ENCODE results near the gene CORO1C. TPM values are rescaled to one million over a fixed set of nuclear protein-coding genes. Genes with fewer than 3 reads are reported as not detected.

Gene CORO1C
- 160 to 198 TPM (median 178 TPM) in 5 replicates for total RNA-seq (2022; extraction: Qiagen RNA extraction)

DNA sequence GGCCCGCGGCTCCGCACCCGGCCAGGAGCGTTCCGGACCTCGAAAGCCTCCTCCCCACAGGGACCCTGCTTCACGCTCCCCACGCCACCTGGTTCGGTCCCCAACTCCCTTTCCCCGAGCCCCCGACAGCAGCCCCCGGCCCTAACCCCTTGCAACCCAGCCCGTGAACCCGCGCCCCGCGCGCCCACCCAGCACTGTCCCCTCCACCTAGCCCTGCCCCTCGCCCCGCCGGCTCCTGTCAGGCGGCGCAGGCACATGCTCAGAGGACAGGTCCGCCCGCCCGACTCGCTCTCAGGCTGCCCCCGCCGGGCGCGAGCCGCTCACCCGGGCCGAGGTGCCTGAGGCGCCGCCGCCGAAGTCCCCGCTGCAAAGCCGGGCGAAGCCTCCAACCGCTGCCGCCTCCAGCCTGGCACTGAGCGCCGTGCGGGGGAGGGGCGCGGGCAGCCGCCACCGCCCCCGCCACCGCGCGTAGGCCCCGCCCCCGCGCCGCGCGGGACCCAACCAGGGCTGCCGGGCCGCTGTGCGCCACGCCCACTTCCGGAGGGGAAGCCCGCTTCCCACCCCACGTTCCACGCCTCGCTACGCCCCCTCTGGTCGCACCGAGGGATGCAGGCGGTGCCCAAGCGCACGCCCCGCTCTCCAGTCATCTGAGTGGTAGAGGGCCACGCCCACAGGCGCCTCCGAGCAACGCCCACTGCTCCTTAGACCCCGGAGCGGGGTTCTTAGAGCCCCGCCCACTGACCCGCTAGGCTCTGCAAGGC lies at the start of gene CORO1C:
TSS of gene CORO1C (minus strand) at position 414 of the 761 bp plus-strand sequence. CDS start 30,200 bp downstream, outside the sequence.

DNA sequence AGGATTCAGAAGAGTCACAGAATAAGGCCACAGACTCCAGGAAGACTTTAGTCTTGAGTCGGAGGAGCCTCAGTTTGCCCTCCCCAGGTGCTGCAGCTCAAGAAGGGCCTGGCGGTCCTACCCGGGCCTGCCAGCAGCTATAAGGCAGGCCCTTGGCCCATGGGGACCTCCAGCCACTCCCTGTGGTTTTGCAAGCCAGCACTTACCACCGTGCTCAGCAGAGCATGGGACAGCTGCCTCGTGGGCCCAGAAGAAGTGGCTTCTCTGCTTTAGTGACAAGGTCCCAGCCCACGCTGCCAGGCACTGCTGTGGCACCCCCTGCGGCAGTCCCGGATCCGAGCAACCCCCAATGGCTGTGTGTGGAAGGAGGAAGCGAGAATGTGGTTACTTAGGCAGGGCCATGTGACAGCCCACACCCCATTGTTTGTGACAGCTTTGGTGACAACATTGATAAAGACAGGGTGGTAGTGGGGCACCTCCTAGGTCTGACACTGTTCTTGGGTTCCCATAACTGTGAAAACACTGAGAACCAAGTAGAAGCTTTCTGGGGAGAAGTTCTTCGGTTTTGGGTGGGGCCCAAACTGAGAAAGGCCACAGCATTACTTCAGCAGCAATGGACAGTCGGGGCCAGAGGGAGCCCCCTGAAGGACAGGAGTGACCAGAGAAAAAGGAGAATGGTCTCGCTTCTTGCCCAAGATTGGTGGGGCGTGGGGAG lies 97.6 kb downstream of the CORO1C start, which contains the start of gene SELPLG:
TSS of gene SELPLG (minus strand) at position 361 of the 715 bp plus-strand sequence. CDS start 9,587 bp downstream, outside the sequence.

GRCh38 chr12:108597559-108598471 lies 133.5 kb downstream of the CORO1C start, which contains the start of gene TMEM119:
Gene TMEM119, minus strand, starts transcription at chr12:108598084. Its CDS starts 5,701 bp downstream, at chr12:108592383.

Other genes starting within 250 kb of the CORO1C start
- gene FICD, start 216.2 kb downstream of the CORO1C start, total RNA-seq (2022; extraction: Qiagen RNA extraction), result 2.6 to 3.3 TPM (median 3.1 TPM) in 5 replicates
- 39.8 to 46.1 TPM (median 41.7 TPM) in 5 replicates for gene SART3, start 170.3 kb downstream of the CORO1C start, total RNA-seq (2022; extraction: Qiagen RNA extraction)
- 91.6 to 111 TPM (median 97.2 TPM) in 5 replicates for gene ISCU, start 168.9 kb downstream of the CORO1C start, total RNA-seq (2022; extraction: Qiagen RNA extraction)
- gene TMEM119, start 133.4 kb downstream of the CORO1C start, total RNA-seq (2022; extraction: Qiagen RNA extraction), result 0.02 to 0.09 TPM (median 0.07 TPM) in 5 replicates
- gene SELPLG, start 97.6 kb downstream of the CORO1C start, total RNA-seq (2022; extraction: Qiagen RNA extraction), result 0.63 to 1.4 TPM (median 0.83 TPM) in 5 replicates
- 15.2 to 28.1 TPM (median 20.8 TPM) in 5 replicates for gene SSH1, start 126.1 kb upstream of the CORO1C start, total RNA-seq (2022; extraction: Qiagen RNA extraction)
- gene DAO, start 148.6 kb upstream of the CORO1C start, total RNA-seq (2022; extraction: Qiagen RNA extraction), result not detected in 5 replicates

All from A549 treated with CORT108297 at 1 μM for 4 hours (cell line).